Measurements from ENCODE around the gene NUP50. TPM values are rescaled to one million over a fixed set of nuclear protein-coding genes. Genes with fewer than 3 reads are reported as not detected.

Gene NUP50
- 43.9 and 58.8 TPM in 2 replicates for total RNA-seq

GRCh38 chr22:45163451-45164269 is at the start of gene NUP50:
Gene NUP50, plus strand, starts transcription at chr22:45163925. Its CDS starts 4,253 bp downstream, at chr22:45168178.

Other genes with a start within 250 kb of the NUP50 start
- not detected in 2 replicates for gene PHF21B, start 153.9 kb upstream of the NUP50 start, total RNA-seq
- 36.6 and 47.8 TPM in 2 replicates for gene KIAA0930, start 77.0 kb downstream of the NUP50 start, total RNA-seq
- gene UPK3A, start 121.0 kb downstream of the NUP50 start, total RNA-seq = not detected in 2 replicates
- gene FAM118A, start 146.0 kb downstream of the NUP50 start, total RNA-seq = 14.5 and 32.7 TPM in 2 replicates
- gene SMC1B, start 249.7 kb downstream of the NUP50 start, total RNA-seq = not detected in 2 replicates
- 0.11 and 0.26 TPM in 2 replicates for gene RIBC2, start 249.8 kb downstream of the NUP50 start, total RNA-seq